ENCODE data around the gene PCDHB12. TPM values are rescaled to one million over a fixed set of nuclear protein-coding genes. Genes with fewer than 3 reads are reported as not detected.
"Not testable (repeated sequence)": the region's sequence is repeated elsewhere in the genome, so short reads cannot be mapped to it uniquely, and the experiment has no call there.

The PCDHB12 gene
- total and polyA plus RNA-seq, 2 donors = 3.4 to 6.9 TPM

DNA sequence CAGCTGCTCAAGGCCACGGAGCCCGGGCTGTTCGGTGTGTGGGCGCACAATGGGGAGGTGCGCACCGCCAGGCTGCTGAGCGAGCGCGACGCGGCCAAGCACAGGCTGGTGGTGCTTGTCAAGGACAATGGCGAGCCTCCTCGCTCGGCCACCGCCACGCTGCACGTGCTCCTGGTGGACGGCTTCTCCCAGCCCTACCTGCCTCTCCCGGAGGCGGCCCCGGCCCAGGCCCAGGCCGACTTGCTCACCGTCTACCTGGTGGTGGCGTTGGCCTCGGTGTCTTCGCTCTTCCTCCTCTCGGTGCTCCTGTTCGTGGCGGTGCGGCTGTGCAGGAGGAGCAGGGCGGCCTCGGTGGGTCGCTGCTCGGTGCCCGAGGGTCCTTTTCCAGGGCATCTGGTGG, 19.4 kb upstream of the PCDHB12 start:
- not testable (repeated sequence) for H3K4me3 ChIP-seq (ENCODE audit: low read depth, low read length); H3K27ac ChIP-seq (ENCODE audit: low read depth); H3K36me3 ChIP-seq (ENCODE audit: insufficient read depth); H3K4me1 ChIP-seq (ENCODE audit: insufficient read depth); DNase-seq (ENCODE audit: extremely low spot score)
- 24% methylated on average over 27 of the region's 35 CpGs for WGBS

DNA sequence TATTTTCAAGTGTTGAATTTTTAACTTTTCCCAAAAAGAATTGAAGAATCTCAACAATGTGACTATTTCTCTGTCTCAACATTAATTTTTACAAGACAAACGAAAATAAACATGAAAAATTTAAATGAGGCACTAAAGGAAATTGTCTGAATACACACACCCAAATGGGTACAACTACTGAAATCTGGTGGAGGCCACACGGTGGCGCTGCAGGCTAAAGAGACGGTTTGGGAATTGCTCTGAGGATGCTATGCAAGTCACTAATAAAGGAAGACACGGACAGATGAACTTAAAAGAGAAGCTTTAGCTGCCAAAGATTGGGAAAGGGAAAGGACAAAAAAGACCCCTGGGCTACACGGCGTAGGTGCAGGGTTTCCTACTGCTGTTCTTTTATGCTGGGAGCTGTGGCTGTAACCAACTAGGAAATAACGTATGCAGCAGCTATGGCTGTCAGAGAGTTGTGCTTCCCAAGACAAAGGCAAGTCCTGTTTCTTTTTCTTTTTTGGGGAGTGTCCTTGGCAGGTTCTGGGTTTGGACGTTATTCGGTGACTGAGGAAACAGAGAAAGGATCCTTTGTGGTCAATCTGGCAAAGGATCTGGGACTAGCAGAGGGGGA, 16.3 kb upstream of the PCDHB12 start, which contains the start of gene PCDHB10:
TSS of gene PCDHB10 (plus strand) at position 244 of the 616 bp plus-strand sequence. CDS start at position 444, 200 bp downstream.
- DNase-seq (ENCODE audit: extremely low spot score) = no peak
- no peak within 1 kb of the TSS for H3K4me3 ChIP-seq (ENCODE audit: low read depth, low read length)
- no peaks in the 10 kb centered on the region for H3K4me1 ChIP-seq (ENCODE audit: insufficient read depth)
- H3K36me3 ChIP-seq (ENCODE audit: insufficient read depth) = no peaks in the 10 kb centered on the region
- 4% methylated on average over 10 of the region's 10 CpGs for WGBS
- no peak within 1 kb of the TSS for H3K27ac ChIP-seq (ENCODE audit: low read depth)

DNA sequence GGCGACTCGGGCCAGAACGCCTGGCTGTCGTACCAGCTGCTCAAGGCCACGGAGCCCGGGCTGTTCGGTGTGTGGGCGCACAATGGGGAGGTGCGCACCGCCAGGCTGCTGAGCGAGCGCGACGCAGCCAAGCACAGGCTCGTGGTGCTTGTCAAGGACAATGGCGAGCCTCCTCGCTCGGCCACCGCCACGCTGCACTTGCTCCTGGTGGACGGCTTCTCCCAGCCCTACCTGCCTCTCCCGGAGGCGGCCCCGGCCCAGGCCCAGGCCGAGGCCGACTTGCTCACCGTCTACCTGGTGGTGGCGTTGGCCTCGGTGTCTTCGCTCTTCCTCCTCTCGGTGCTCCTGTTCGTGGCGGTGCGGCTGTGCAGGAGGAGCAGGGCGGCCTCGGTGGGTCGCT, 14.2 kb upstream of the PCDHB12 start:
- H3K4me1 ChIP-seq (ENCODE audit: insufficient read depth); H3K36me3 ChIP-seq (ENCODE audit: insufficient read depth); H3K27ac ChIP-seq (ENCODE audit: low read depth); DNase-seq (ENCODE audit: extremely low spot score); H3K4me3 ChIP-seq (ENCODE audit: low read depth, low read length): not testable (repeated sequence)
- WGBS = 24% methylated on average over 20 of the region's 37 CpGs

DNA sequence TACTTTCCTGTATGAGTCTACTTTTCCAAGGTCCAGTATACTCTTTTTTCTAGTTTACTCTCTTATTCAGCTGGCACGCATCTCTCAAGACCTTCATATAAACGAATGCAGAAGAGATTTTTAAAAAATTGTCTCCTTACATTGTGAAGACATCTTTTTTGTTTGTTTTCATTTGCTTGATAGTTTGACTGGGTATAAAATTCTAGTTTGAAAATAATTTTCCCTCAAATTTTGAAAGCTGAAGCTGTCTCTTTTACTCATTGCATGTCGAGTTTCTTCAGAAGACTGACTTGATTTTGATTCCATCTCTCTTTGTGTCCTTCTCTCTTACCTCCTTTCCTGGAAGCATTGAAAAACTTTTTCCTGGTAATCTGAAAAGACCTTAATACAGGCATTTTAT, 12.2 kb upstream of the PCDHB12 start:
- Histone ChIP-seq H3K4me3 (ENCODE audit: low read depth, low read length) (no peak overlapping the region), H3K36me3 (ENCODE audit: insufficient read depth) (no peaks in the 10 kb centered on the region), H3K27ac (ENCODE audit: low read depth) (no peak overlapping the region), H3K4me1 (ENCODE audit: insufficient read depth) (no peaks in the 10 kb centered on the region)
- 25% methylated on average over 3 of the region's 3 CpGs for WGBS
- DNase-seq (ENCODE audit: extremely low spot score) = no peak

DNA sequence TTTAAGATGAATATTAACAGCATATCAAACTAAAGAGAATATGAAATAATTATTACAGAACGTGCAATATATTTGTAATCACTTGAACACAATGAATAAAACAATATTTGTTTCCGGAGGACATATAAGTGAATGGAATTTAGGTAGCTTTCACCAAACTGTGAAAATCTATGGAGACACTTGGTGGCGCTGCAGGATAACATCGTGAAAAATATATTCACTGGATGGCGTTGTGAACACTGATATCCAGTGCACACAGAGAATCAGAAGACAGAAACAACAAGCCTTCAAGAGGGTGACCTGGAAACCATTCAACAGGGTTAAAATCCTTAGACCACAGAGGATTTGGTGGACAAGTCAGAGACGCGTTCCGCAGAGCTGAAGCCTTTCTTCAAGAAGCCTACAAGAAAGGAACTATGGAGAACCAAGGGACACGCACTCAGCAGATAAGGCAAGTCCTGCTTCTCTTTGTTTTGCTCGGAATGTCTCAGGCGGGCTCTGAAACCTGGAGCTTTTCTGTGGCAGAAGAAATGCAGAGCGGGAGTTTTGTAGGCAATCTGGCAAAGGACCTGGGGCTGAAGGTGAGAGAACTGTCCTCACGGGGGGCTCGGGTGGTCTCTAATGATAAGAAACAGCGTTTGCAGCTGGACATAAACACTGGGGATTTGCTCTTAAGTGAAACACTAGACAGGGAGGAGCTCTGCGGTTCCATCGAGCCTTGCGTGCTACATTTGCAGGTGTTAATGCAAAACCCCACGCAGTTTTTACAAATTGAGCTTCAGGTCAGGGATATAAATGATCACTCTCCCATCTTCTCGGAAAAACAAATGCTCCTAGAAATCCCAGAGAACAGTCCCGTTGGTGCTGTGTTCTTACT, 8.9 kb upstream of the PCDHB12 start, which contains the start of gene PCDHB11:
TSS of gene PCDHB11 (plus strand) at position 269 of the 877 bp plus-strand sequence. CDS start at position 417, 148 bp downstream.
- DNase-seq (ENCODE audit: extremely low spot score) = no peak
- Histone ChIP-seq H3K4me1 (ENCODE audit: insufficient read depth) (no peaks in the 10 kb centered on the region), H3K27ac (ENCODE audit: low read depth) (no peak within 1 kb of the TSS), H3K36me3 (ENCODE audit: insufficient read depth) (no peaks in the 10 kb centered on the region), H3K4me3 (ENCODE audit: low read depth, low read length) (no peak within 1 kb of the TSS)
- WGBS = 31% methylated on average over 21 of the region's 21 CpGs

DNA sequence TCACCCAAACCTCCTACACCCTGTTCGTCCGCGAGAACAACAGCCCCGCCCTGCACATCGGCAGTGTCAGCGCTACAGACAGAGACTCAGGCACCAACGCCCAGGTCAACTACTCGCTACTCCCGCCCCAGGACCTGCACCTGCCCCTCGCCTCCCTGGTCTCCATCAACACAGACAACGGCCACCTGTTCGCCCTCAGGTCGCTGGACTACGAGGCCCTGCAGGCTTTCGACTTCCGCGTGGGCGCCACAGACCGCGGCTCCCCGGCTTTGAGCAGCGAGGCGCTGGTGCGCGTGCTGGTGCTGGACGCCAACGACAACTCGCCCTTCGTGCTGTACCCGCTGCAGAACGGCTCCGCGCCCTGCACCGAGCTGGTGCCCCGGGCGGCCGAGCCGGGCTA, 7.4 kb upstream of the PCDHB12 start:
- WGBS = 33% methylated on average over 25 of the region's 38 CpGs
- H3K4me3 ChIP-seq (ENCODE audit: low read depth, low read length); DNase-seq (ENCODE audit: extremely low spot score); H3K36me3 ChIP-seq (ENCODE audit: insufficient read depth); H3K4me1 ChIP-seq (ENCODE audit: insufficient read depth); H3K27ac ChIP-seq (ENCODE audit: low read depth): not testable (repeated sequence)

DNA sequence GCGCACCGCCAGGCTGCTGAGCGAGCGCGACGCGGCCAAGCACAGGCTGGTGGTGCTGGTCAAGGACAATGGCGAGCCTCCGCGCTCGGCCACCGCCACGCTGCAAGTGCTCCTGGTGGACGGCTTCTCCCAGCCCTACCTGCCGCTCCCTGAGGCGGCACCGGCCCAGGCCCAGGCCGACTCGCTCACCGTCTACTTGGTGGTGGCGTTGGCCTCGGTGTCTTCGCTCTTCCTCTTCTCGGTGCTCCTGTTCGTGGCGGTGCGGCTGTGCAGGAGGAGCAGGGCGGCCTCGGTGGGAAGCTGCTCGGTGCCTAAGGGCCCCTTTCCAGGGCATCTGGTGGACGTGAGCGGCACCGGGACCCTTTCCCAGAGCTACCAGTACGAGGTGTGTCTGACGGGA, 6.9 kb upstream of the PCDHB12 start:
- not testable (repeated sequence) for H3K4me1 ChIP-seq (ENCODE audit: insufficient read depth); DNase-seq (ENCODE audit: extremely low spot score); H3K36me3 ChIP-seq (ENCODE audit: insufficient read depth); H3K4me3 ChIP-seq (ENCODE audit: low read depth, low read length); H3K27ac ChIP-seq (ENCODE audit: low read depth)
- WGBS = 30% methylated on average over 31 of the region's 35 CpGs

DNA sequence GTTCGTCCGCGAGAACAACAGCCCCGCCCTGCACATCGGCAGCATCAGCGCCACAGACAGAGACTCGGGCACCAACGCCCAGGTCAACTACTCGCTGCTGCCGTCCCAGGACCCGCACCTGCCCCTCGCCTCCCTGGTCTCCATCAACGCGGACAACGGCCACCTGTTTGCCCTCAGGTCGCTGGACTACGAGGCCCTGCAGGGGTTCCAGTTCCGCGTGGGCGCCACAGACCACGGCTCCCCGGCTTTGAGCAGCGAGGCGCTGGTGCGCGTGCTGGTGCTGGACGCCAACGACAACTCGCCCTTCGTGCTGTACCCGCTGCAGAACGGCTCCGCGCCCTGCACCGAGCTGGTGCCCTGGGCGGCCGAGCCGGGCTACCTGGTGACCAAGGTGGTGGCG, 1.8 kb downstream of the PCDHB12 start:
- H3K4me3 ChIP-seq (ENCODE audit: low read depth, low read length); H3K4me1 ChIP-seq (ENCODE audit: insufficient read depth); DNase-seq (ENCODE audit: extremely low spot score); H3K27ac ChIP-seq (ENCODE audit: low read depth); H3K36me3 ChIP-seq (ENCODE audit: insufficient read depth): not testable (repeated sequence)
- WGBS = 30% methylated on average over 39 of the region's 39 CpGs

DNA sequence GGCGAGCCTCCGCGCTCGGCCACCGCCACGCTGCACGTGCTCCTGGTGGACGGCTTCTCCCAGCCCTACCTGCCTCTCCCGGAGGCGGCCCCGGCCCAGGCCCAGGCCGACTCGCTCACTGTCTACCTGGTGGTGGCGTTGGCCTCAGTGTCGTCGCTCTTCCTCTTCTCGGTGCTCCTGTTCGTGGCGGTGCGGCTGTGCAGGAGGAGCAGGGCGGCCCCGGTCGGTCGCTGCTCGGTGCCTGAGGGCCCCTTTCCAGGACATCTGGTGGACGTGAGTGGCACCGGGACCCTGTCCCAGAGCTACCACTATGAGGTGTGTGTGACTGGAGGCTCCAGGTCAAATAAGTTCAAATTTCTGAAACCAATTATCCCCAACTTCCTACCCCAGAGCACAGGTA, 2.3 kb downstream of the PCDHB12 start:
- not testable (repeated sequence) for DNase-seq (ENCODE audit: extremely low spot score); H3K36me3 ChIP-seq (ENCODE audit: insufficient read depth); H3K4me3 ChIP-seq (ENCODE audit: low read depth, low read length); H3K4me1 ChIP-seq (ENCODE audit: insufficient read depth); H3K27ac ChIP-seq (ENCODE audit: low read depth)
- WGBS = 28% methylated on average over 19 of the region's 27 CpGs

DNA sequence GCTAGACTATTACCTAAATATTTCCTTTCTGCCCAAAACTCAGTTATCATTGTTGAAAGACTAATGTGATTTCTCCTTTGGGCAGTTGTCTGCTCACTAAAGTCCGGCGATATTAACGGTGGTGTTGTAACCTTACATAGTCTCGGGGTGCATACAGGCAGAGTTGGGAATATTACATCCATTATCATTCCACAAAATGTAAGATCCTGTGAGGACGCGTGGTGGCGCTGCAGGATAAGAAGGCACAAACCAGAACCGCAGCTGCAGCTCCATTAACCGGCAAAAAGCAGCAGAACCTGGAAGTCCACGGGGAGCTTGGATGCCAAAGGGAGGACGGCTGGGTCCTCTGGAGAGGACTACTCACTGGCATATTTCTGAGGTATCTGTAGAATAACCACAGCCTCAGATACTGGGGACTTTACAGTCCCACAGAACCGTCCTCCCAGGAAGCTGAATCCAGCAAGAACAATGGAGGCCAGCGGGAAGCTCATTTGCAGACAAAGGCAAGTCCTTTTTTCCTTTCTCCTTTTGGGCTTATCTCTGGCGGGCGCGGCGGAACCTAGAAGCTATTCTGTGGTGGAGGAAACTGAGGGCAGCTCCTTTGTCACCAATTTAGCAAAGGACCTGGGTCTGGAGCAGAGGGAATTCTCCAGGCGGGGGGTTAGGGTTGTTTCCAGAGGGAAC, 5.3 kb downstream of the PCDHB12 start, which contains the start of gene PCDHB13:
TSS of gene PCDHB13 (plus strand) at position 264 of the 684 bp plus-strand sequence. CDS start at position 469, 205 bp downstream.
- not testable (repeated sequence) for DNase-seq (ENCODE audit: extremely low spot score); H3K4me3 ChIP-seq (ENCODE audit: low read depth, low read length); H3K36me3 ChIP-seq (ENCODE audit: insufficient read depth); H3K27ac ChIP-seq (ENCODE audit: low read depth); H3K4me1 ChIP-seq (ENCODE audit: insufficient read depth)
- WGBS = 10% methylated on average over 14 of the region's 18 CpGs

DNA sequence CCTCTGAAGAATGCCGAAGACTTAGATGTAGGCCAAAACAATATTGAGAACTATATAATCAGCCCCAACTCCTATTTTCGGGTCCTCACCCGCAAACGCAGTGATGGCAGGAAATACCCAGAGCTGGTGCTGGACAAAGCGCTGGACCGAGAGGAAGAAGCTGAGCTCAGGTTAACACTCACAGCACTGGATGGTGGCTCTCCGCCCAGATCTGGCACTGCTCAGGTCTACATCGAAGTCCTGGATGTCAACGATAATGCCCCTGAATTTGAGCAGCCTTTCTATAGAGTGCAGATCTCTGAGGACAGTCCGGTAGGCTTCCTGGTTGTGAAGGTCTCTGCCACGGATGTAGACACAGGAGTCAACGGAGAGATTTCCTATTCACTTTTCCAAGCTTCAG, 6.1 kb downstream of the PCDHB12 start:
- not testable (repeated sequence) for DNase-seq (ENCODE audit: extremely low spot score); H3K4me1 ChIP-seq (ENCODE audit: insufficient read depth); H3K27ac ChIP-seq (ENCODE audit: low read depth); H3K36me3 ChIP-seq (ENCODE audit: insufficient read depth); H3K4me3 ChIP-seq (ENCODE audit: low read depth, low read length)
- 58% methylated on average over 10 of the region's 12 CpGs for WGBS

DNA sequence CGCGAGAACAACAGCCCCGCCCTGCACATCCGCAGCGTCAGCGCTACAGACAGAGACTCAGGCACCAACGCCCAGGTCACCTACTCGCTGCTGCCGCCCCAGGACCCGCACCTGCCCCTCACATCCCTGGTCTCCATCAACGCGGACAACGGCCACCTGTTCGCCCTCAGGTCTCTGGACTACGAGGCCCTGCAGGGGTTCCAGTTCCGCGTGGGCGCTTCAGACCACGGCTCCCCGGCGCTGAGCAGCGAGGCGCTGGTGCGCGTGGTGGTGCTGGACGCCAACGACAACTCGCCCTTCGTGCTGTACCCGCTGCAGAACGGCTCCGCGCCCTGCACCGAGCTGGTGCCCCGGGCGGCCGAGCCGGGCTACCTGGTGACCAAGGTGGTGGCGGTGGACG, 7.0 kb downstream of the PCDHB12 start:
- H3K36me3 ChIP-seq (ENCODE audit: insufficient read depth); H3K27ac ChIP-seq (ENCODE audit: low read depth); H3K4me3 ChIP-seq (ENCODE audit: low read depth, low read length); DNase-seq (ENCODE audit: extremely low spot score); H3K4me1 ChIP-seq (ENCODE audit: insufficient read depth): not testable (repeated sequence)
- 31% methylated on average over 33 of the region's 40 CpGs for WGBS

DNA sequence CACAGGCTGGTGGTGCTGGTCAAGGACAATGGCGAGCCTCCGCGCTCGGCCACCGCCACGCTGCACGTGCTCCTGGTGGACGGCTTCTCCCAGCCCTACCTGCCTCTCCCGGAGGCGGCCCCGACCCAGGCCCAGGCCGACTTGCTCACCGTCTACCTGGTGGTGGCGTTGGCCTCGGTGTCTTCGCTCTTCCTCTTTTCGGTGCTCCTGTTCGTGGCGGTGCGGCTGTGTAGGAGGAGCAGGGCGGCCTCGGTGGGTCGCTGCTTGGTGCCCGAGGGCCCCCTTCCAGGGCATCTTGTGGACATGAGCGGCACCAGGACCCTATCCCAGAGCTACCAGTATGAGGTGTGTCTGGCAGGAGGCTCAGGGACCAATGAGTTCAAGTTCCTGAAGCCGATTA, 7.5 kb downstream of the PCDHB12 start:
- WGBS = 30% methylated on average over 21 of the region's 26 CpGs
- not testable (repeated sequence) for DNase-seq (ENCODE audit: extremely low spot score); H3K4me3 ChIP-seq (ENCODE audit: low read depth, low read length); H3K36me3 ChIP-seq (ENCODE audit: insufficient read depth); H3K27ac ChIP-seq (ENCODE audit: low read depth); H3K4me1 ChIP-seq (ENCODE audit: insufficient read depth)

All from urinary bladder (tissue), 4 donors.